K562 (cell line): ENCODE results near the gene ANO1. TPM values are rescaled to one million over a fixed set of nuclear protein-coding genes. Genes with fewer than 3 reads are reported as not detected.

Experiments used
- ATAC-seq: fragments of 200-7000 bp; cut with Tn5 transposase; 3 replicates; pipeline ENCODE4 v1.9.1; 2020; ENCODE audit warnings: moderate library complexity
- BruUV-seq: library from RNA; stranded (reverse); fragments of 400-500 nt; replicated peaks from 2 replicates; lab custom pipeline; 2021; lab: Mats Ljungman, UMichigan
- CTCF ChIA-PET: fragments of 300-600 bp; formaldehyde crosslinking; extraction: SDS; loops from one replicate; lab custom pipeline; 2021; ENCODE audit warnings: low intra/inter-chr PET ratio; lab: Yijun Ruan, JAX
- POLR2A ChIA-PET: fragments of 300-600, 350-650 bp; sonication (Branson Sonifier 250); formaldehyde crosslinking; extraction: SDS; loops from one replicate; lab custom pipeline; 2021; ENCODE audit warnings: antibody characterized with exemption, inconsistent platforms; lab: Yijun Ruan, JAX
- DNase-seq, 4 experiments: peaks; one replicate each; pipeline versions ENCODE4 v3.0.0 to v3.0.0-alpha.2; 2011 to 2018; ENCODE audit warnings: low spot score in 3 of 4, mixed read lengths in 3 of 4; ENCODE audit errors: extremely low read depth in 1 of 4
- FAIRE-seq: peaks from 2 replicates; lab custom pipeline; 2011; peaks lifted over from hg19 to GRCh38; lab: Jason Lieb, UNC
- H2AFZ ChIP-seq: 2 replicates; pipeline ENCODE4 v1.6.0; 2011; ENCODE audit warnings: low read depth, low read length, control low read depth, inconsistent platforms
- H3K27ac ChIP-seq: fragments of 200-600 bp; 3 replicates; pipeline ENCODE4 v1.8.0; 2011; ENCODE audit warnings: low read depth, mild to moderate bottlenecking, control low read depth, inconsistent platforms, low read length, moderate library complexity, mixed read lengths; ENCODE audit errors: extremely low read depth
- H3K27me3 ChIP-seq, 2 experiments: fragments of 300-600 bp in 1 of 2; 2 replicates in 1 of 2; 3 replicates in 1 of 2; pipeline versions ENCODE4 v1.6.0 to v1.8.0; 2011; ENCODE audit warnings: inconsistent platforms in 2 of 2, low read length in 2 of 2, mild to moderate bottlenecking in 1 of 2, mixed read lengths in 1 of 2, moderate library complexity in 1 of 2; ENCODE audit not compliant: control insufficient read depth in 2 of 2, insufficient read depth in 2 of 2
- H3K36me3 ChIP-seq: fragments of 300-600 bp; 3 replicates; pipeline ENCODE4 v1.8.0; 2011; ENCODE audit warnings: mild to moderate bottlenecking, low read length, inconsistent platforms; ENCODE audit not compliant: control insufficient read depth, insufficient read depth
- H3K4me1 ChIP-seq, 2 experiments: fragments of 200-600 bp in 1 of 2; replicated peaks in 1 of 2; 2 replicates in 1 of 2; 3 replicates in 1 of 2; pipeline versions ENCODE4 v1.5.1 to v1.8.0; 2011; ENCODE audit warnings: inconsistent platforms in 2 of 2, low read length in 2 of 2, mild to moderate bottlenecking in 1 of 2, mixed read lengths in 1 of 2, moderate library complexity in 1 of 2; ENCODE audit not compliant: control insufficient read depth in 2 of 2, insufficient read depth in 2 of 2
- H3K4me2 ChIP-seq: 2 replicates; pipeline ENCODE4 v1.6.1; 2011; ENCODE audit warnings: low read length, control low read depth, inconsistent platforms, mixed read lengths; ENCODE audit not compliant: insufficient read depth
- H3K4me3 ChIP-seq: fragments of 200-600 bp; sonication (generic), shearing (Covaris generic); 2 replicates; pipeline ENCODE4 v1.5.1; 2016; ENCODE audit warnings: control low read depth, inconsistent platforms
- H3K79me2 ChIP-seq: fragments of 200-600 bp; 3 replicates; pipeline ENCODE4 v1.8.0; 2011; ENCODE audit warnings: low read length, inconsistent platforms; ENCODE audit not compliant: control insufficient read depth, insufficient read depth
- H3K9ac ChIP-seq, 2 experiments: 2 replicates each; pipeline versions ENCODE4 v1.6.0 to v1.6.1; 2011; ENCODE audit warnings: low read depth in 2 of 2, low read length in 2 of 2, control low read depth in 1 of 2, inconsistent platforms in 1 of 2, mild to moderate bottlenecking in 1 of 2, mixed read lengths in 1 of 2; ENCODE audit not compliant: insufficient read depth in 1 of 2
- H3K9me1 ChIP-seq: one replicate; pipeline ENCODE4 v1.6.0; 2011; ENCODE audit warnings: inconsistent platforms, mild to moderate bottlenecking, low read length, moderate library complexity; ENCODE audit not compliant: control insufficient read depth, insufficient read depth
- H3K9me3 ChIP-seq: replicated peaks from 2 replicates; pipeline ENCODE4 v1.5.1; 2011; ENCODE audit warnings: low read depth, low read length, inconsistent platforms; ENCODE audit not compliant: control insufficient read depth, insufficient read depth
- H4K20me1 ChIP-seq: replicated peaks from 2 replicates; pipeline ENCODE4 v1.6.1; 2011; ENCODE audit warnings: low read length, inconsistent platforms, mixed read lengths; ENCODE audit not compliant: control insufficient read depth, insufficient read depth
- CBX3 ChIP-seq, 2 experiments: IDR thresholded peaks; 1 replicate in 1 of 2; 2 replicates in 1 of 2; pipeline ENCODE4 v1.6.1; 2012; ENCODE audit warnings: inconsistent platforms in 2 of 2, low read length in 2 of 2, borderline replicate concordance in 1 of 2, control low read depth in 1 of 2
- EP300 ChIP-seq: IDR thresholded peaks from 2 replicates; pipeline ENCODE4 v1.6.1; 2012; ENCODE audit warnings: low read length, improper control_type of control experiment
- FIP1L1 ChIP-seq: fragments of 200-400 bp; formaldehyde crosslinking; IDR thresholded peaks from 2 replicates; pipeline ENCODE4 v1.6.1; 2018; ENCODE audit warnings: mild to moderate bottlenecking, low read depth, low read length; ENCODE audit not compliant: poor library complexity, severe bottlenecking
- MAX ChIP-seq: sonication (generic); formaldehyde crosslinking; IDR thresholded peaks from 2 replicates; pipeline ENCODE4 v1.9.0; 2022; ENCODE audit warnings: mild to moderate bottlenecking, missing genetic modification reagents
- MAZ ChIP-seq, 2 experiments: fragments of 450-650 bp in 1 of 2; sonication (generic) in 1 of 2; formaldehyde crosslinking; IDR thresholded peaks in 1 of 2; conservative IDR thresholded peaks in 1 of 2; 2 replicates each; pipeline versions ENCODE4 v1.4.0 to v1.5.0; 2020; ENCODE audit warnings: mild to moderate bottlenecking in 1 of 2, missing genetic modification reagents in 1 of 2
- NR2C1 ChIP-seq, 2 experiments: fragments of 450-650 bp; IDR thresholded peaks; 2 replicates each; pipeline ENCODE4 v1.6.1; 2017; ENCODE audit warnings: mild to moderate bottlenecking in 2 of 2, antibody characterized with exemption in 1 of 2, inconsistent platforms in 1 of 2, missing compliant biosample characterization in 1 of 2, missing genetic modification characterization in 1 of 2
- PCBP2 ChIP-seq: fragments of 200-400 bp; formaldehyde crosslinking; IDR thresholded peaks from 2 replicates; pipeline ENCODE4 v1.6.1; 2018; ENCODE audit warnings: low read length, low read depth, mild to moderate bottlenecking, moderate library complexity; ENCODE audit not compliant: poor library complexity, severe bottlenecking
- TFAM ChIP-seq: fragments of 250-450 bp; sonication (Bioruptor Pico); conservative IDR thresholded peaks from 2 replicates; pipeline ENCODE4 v1.5.0; 2021; ENCODE audit warnings: mild to moderate bottlenecking, moderate library complexity
- TRIM24 ChIP-seq, 2 experiments: fragments of 450-650 bp; IDR thresholded peaks; 2 replicates each; pipeline ENCODE4 v1.6.1; 2016
- ZBTB2 ChIP-seq: fragments of 450-650 bp; IDR thresholded peaks from 2 replicates; pipeline ENCODE4 v1.6.1; 2016; ENCODE audit warnings: antibody characterized with exemption
- ZNF165 ChIP-seq: fragments of 250-450 bp; sonication (Bioruptor Pico); IDR thresholded peaks from 2 replicates; pipeline ENCODE4 v1.4.0; 2020; ENCODE audit warnings: borderline replicate concordance
- ZNF384 ChIP-seq: IDR thresholded peaks from 2 replicates; pipeline ENCODE4 v1.6.1; 2012; ENCODE audit warnings: low read depth, low read length, improper control_type of control experiment
- whole genome bisulfite sequencing: fragments of 100-300 bp; shearing (Covaris generic); methylation state at CpG from one replicate; pipeline ENCODE4 v1.1.6; 2016; ENCODE audit warnings: low coverage, mixed read lengths; ENCODE audit not compliant: insufficient coverage; ENCODE audit errors: missing lambda C conversion rate; 5-methylcytosine and 5-hydroxymethylcytosine counted together
- in situ Hi-C: fragments of 300-500 bp; cut with MboI; formaldehyde crosslinking; loops from 4 replicates; pipeline ENCODE4 v1.15.0; 2018; ENCODE audit warnings: inconsistent platforms, mixed read lengths
- intact Hi-C: fragments of 100-400 bp; cut with micrococcal nuclease; formaldehyde crosslinking; loops from 2 replicates; pipeline ENCODE4 v1.14.2; 2022
- polyA plus RNA-seq, 8 experiments: library from polyadenylated mRNA; depleted of rRNA in 4 of 8; stranded (reverse) in 5 of 8; unstranded in 3 of 8; fragments of >200 nt; fragmentation: Nextera tagmentation in 2 of 8; fragmentation: Illumina TruSeq in 1 of 8; extraction: Ambion mirVana in 2 of 8; extraction: Trizol in 1 of 8; gene quantifications; 2 replicates each; pipeline versions ENCODE4 v1.2.1 to v1.2.3, GENCODE V29; 2011 to 2014; ENCODE audit warnings: inconsistent platforms in 1 of 8, missing spikeins in 1 of 8
- total RNA-seq, 7 experiments: library from RNA; depleted of rRNA in 6 of 7; stranded (reverse); fragments of >200 nt in 6 of 7; fragmentation: Illumina TruSeq in 2 of 7; extraction: Trizol in 2 of 7; gene quantifications; 2 replicates each; pipeline versions ENCODE4 v1.2.1 to v1.2.3, GENCODE V29; 2011 to 2021; ENCODE audit warnings: low replicate concordance in 1 of 7

The ANO1 gene
- total and polyA plus RNA-seq, 9 of the 15 experiments (the other 6 are each of a cell fraction or from before 2014, with no cell fraction given): not detected

- in situ Hi-C loops (no loop called here), intact Hi-C loops (no loop called here)
- Histone ChIP-seq H3K27me3 (peaks cover 62 to 93% of the 10 kb centered on the region in 2 experiments), H3K9ac (no peak overlapping the region), H3K9me1 (no peaks in the 10 kb centered on the region), H3K4me2 (no peak overlapping the region), H3K4me1 (peaks cover 0 to 3% of the 10 kb centered on the region in 2 experiments; a peak in 2 of 5 replicates), H3K79me2 (no peaks in the 10 kb centered on the region), H2AFZ (no peak overlapping the region), H3K9me3 (no peaks in the 10 kb centered on the region), H3K27ac (no peak overlapping the region), H3K4me3 (no peak overlapping the region), H3K36me3 (no peaks in the 10 kb centered on the region), H4K20me1 (peaks cover 16% of the 10 kb centered on the region)
- TF ChIP-seq ZNF165 (CRISPR knock-in tag) (no peak), MAX (no peak), MAZ (CRISPR knock-in tag; conservative IDR thresholded peaks at IDR 0.05 in 1 of 2, IDR thresholded peaks at IDR 0.05 in 1 of 2) (no peak), TFAM (CRISPR knock-in tag) (no peak), CBX3 (IDR thresholded peaks at IDR 0.05; ENCODE audit: borderline replicate concordance in 1 of 2, low read length in 2 of 2) (no peak), TRIM24 (IDR thresholded peaks at IDR 0.05) (no peak), NR2C1 (IDR thresholded peaks at IDR 0.05) (no peak), NR2C1 (tag; IDR thresholded peaks at IDR 0.05) (no peak), FIP1L1 (no peak), PCBP2 (no peak), ZNF384 (no peak), EP300 (no peak), ZBTB2 (no peak)
- ATAC-seq (no peak), DNase-seq (no peak), FAIRE-seq (no peak)
- BruUV-seq: no TSS peak
- ChIA-PET CTCF (no interaction called here), POLR2A (interaction anchor here (0.6 to 0.8 kb wide), 3 partner anchors 15 to 995 kb away, joined by 3 to 5 read pairs (median 3); no protein-coding TSS in a partner anchor)
- WGBS: 4% methylated on average over 6 of the region's 6 CpGs
These were observed 49.7 kb downstream of the ANO1 start for GRCh38 chr11:70127653-70128434.
